ENCODE measurements around the gene XPO4. TPM values are rescaled to one million over a fixed set of nuclear protein-coding genes. Genes with fewer than 3 reads are reported as not detected.

XPO4 gene
- total and polyA plus RNA-seq, 9 donors: 4.3 to 20.6 (median 13.4) TPM

- no peaks in the 10 kb centered on the region for H3K9me3 ChIP-seq
- DNase-seq: no peak
- 62 to 68% (median 68%) methylated on average over 6 of the region's 6 CpGs for WGBS, 3 donors
- H3K27ac ChIP-seq: no peak overlapping the region
- no peaks in the 10 kb centered on the region for H3K4me1 ChIP-seq (ENCODE audit: insufficient read depth)
- no peaks in the 10 kb centered on the region for H3K27me3 ChIP-seq
- no peaks in the 10 kb centered on the region for H3K36me3 ChIP-seq
- no peak overlapping the region for H3K4me3 ChIP-seq
- no peak for TF ChIP-seq POLR2A (IDR thresholded peaks at IDR 0.05)
- TF ChIP-seq EP300 (IDR thresholded peaks at IDR 0.05): no peak
- no peak for TF ChIP-seq CTCF (IDR thresholded peaks at IDR 0.05)
- intact Hi-C loops (cut with DNase I): no loop called here
These were observed 6.4 kb upstream of the XPO4 start for GRCh38 chr13:20908714-20909497.

- no peak for DNase-seq
- no peak overlapping the region for H3K27ac ChIP-seq
- H3K9me3 ChIP-seq: no peaks in the 10 kb centered on the region
- H3K36me3 ChIP-seq: no peaks in the 10 kb centered on the region
- H3K4me3 ChIP-seq: no peak overlapping the region
- intact Hi-C loops (cut with DNase I): no loop called here
- no peaks in the 10 kb centered on the region for H3K4me1 ChIP-seq (ENCODE audit: insufficient read depth)
- no peak for TF ChIP-seq POLR2A (IDR thresholded peaks at IDR 0.05)
- no peak for TF ChIP-seq EP300 (IDR thresholded peaks at IDR 0.05)
- no peak for TF ChIP-seq CTCF (IDR thresholded peaks at IDR 0.05)
- no peaks in the 10 kb centered on the region for H3K27me3 ChIP-seq
These were observed 2.4 kb upstream of the XPO4 start for GRCh38 chr13:20904908-20905307.

GRCh38 chr13:20903164-20903475 lies 574 bp upstream of the XPO4 start:
- no peaks in the 10 kb centered on the region for H3K36me3 ChIP-seq
- H3K27ac ChIP-seq: peak overlapping the region; percentile 87 to 93
- TF ChIP-seq EP300 (IDR thresholded peaks at IDR 0.05) (no peak), POLR2A (IDR thresholded peaks at IDR 0.05) (no peak), CTCF (IDR thresholded peaks at IDR 0.05) (no peak)
- 15 to 23% (median 22%) methylated on average over 14 of the region's 14 CpGs for WGBS, 3 donors
- H3K4me1 ChIP-seq (ENCODE audit: insufficient read depth): no peaks in the 10 kb centered on the region
- DNase-seq: no peak
- H3K9me3 ChIP-seq: no peaks in the 10 kb centered on the region
- peak overlapping the region; percentile 83 for H3K4me3 ChIP-seq
- H3K27me3 ChIP-seq: no peaks in the 10 kb centered on the region
- intact Hi-C loops (cut with DNase I): no loop called here

GRCh38 chr13:20901668-20902437 lies 693 bp downstream of the XPO4 start:
- Histone ChIP-seq H3K27ac (peak overlapping the region; percentile 87 to 93), H3K36me3 (no peaks in the 10 kb centered on the region), H3K9me3 (no peaks in the 10 kb centered on the region), H3K4me3 (peak overlapping the region; percentile 83), H3K27me3 (no peaks in the 10 kb centered on the region), H3K4me1 (ENCODE audit: insufficient read depth) (no peaks in the 10 kb centered on the region)
- 2 to 5% (median 2%) methylated on average over 21 of the region's 21 CpGs for WGBS, 3 donors
- TF ChIP-seq POLR2A (IDR thresholded peaks at IDR 0.05): no peak
- TF ChIP-seq CTCF (IDR thresholded peaks at IDR 0.05): no peak
- no peak for TF ChIP-seq EP300 (IDR thresholded peaks at IDR 0.05)
- DNase-seq: peak in 3 of 5 donors; percentile 18 to 50 (median 26)
- intact Hi-C loops (cut with DNase I): no loop called here

Data from ovary (tissue), 9 donors.